Measurements from ENCODE around the gene EVI5. TPM values are rescaled to one million over a fixed set of nuclear protein-coding genes. Genes with fewer than 3 reads are reported as not detected.

EVI5 gene
- total and polyA plus RNA-seq, 2 experiments from 2014 or later, result 24.9 to 29.0 TPM

DNA sequence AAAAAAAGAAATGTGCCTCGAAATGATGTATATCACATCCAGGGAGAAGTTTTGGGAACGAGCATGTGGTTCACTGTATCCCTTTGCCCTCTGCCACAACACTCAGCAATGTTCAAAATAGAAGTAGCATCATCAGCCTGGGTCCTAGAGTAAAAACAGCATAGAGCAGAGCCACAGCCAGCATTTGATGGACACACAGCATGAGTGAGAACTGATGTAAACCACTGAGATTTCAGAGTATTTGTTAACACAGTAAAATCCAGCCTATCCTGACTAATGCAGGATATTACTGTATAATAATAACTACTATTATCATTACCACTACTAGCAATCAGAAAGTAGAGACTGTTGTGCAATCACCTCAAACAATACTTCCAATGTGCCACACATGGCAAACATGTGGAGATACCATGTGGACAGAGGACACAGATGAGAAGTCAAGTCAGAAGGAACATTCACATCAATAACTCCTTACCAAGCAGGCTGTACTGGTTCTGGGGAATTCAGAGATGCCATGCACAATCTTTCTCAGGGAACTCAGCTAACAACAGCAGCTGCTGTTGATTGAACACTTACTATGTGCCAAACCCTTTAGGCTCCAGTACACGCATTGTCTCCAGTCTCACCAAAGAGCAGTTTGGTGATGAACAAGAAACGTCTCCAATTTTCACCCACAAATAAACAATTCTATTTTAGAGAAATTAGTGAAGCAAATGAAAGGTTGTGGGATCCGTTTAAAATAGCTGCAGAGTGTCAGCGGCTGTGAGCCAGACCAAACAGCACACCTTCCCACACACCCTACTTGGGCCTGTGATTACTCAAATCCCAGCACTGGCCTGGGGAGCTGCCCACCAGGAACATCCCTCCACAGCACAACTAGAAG lies 281.6 kb downstream of the EVI5 start:
- Histone ChIP-seq H3K36me3 (replicated peaks; ENCODE audit: insufficient read depth, low read depth) (no peaks in the 10 kb centered on the region), H3K79me2 (no peaks in the 10 kb centered on the region), H3K4me2 (no peak overlapping the region), H3K9me2 (replicated peaks; ENCODE audit: insufficient read depth) (no peaks in the 10 kb centered on the region), H3K27ac (no peak overlapping the region), H3K9me3 (ENCODE audit: low read depth) (no peaks in the 10 kb centered on the region), H3K4me3 (no peak overlapping the region), H2AFZ (no peak overlapping the region), H4K20me1 (ENCODE audit: insufficient read depth, poor library complexity, severe bottlenecking) (no peaks in the 10 kb centered on the region), H3K27me3 (no peaks in the 10 kb centered on the region), H3K4me1 (ENCODE audit: insufficient read depth) (no peaks in the 10 kb centered on the region)
- no peak for DNase-seq (ENCODE audit: low spot score)
- WGBS (ENCODE audit: low lambda C conversion rate, missing lambda C conversion rate), result 85% methylated on average over 6 of the region's 6 CpGs
- TF ChIP-seq, protein P1, sequence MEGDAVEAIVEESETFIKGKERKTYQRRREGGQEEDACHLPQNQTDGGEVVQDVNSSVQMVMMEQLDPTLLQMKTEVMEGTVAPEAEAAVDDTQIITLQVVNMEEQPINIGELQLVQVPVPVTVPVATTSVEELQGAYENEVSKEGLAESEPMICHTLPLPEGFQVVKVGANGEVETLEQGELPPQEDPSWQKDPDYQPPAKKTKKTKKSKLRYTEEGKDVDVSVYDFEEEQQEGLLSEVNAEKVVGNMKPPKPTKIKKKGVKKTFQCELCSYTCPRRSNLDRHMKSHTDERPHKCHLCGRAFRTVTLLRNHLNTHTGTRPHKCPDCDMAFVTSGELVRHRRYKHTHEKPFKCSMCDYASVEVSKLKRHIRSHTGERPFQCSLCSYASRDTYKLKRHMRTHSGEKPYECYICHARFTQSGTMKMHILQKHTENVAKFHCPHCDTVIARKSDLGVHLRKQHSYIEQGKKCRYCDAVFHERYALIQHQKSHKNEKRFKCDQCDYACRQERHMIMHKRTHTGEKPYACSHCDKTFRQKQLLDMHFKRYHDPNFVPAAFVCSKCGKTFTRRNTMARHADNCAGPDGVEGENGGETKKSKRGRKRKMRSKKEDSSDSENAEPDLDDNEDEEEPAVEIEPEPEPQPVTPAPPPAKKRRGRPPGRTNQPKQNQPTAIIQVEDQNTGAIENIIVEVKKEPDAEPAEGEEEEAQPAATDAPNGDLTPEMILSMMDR (IDR thresholded peaks at IDR 0.05; ENCODE audit: poor library complexity), result no peak

DNA sequence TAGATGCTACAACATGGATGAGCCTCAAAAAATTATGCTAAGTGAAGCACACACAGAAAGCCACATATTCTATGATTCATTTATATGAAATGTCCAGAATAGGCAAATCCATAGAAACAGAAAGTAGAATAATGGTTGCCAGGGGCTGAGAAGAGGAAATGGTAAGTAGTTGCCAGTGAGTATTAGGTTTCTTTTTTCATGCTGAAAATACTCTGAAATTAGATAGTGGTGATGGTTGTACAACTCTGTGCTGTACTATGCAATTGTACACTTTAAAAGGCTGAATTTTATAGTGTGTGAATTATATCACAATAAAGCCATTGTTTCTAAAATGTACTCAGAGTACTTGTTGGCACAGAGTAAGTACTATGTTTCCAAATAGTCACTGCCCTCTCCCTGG lies 282.7 kb downstream of the EVI5 start:
- no peak overlapping the region for H3K4me2 ChIP-seq
- TF ChIP-seq, protein P1 (IDR thresholded peaks at IDR 0.05; ENCODE audit: poor library complexity), result no peak
- TF ChIP-seq EZH2phosphoT487 (IDR thresholded peaks at IDR 0.05; ENCODE audit: low read depth, severe bottlenecking, unreplicated experiment), result no peak
- no peaks in the 10 kb centered on the region for H3K9me3 ChIP-seq (ENCODE audit: low read depth)
- H2AFZ ChIP-seq, result no peak overlapping the region
- no peak overlapping the region for H3K4me3 ChIP-seq
- no peaks in the 10 kb centered on the region for H3K4me1 ChIP-seq (ENCODE audit: insufficient read depth)
- no peaks in the 10 kb centered on the region for H3K79me2 ChIP-seq
- no peaks in the 10 kb centered on the region for H3K36me3 ChIP-seq (replicated peaks; ENCODE audit: insufficient read depth, low read depth)
- H3K27ac ChIP-seq, result no peak overlapping the region
- H4K20me1 ChIP-seq (ENCODE audit: insufficient read depth, poor library complexity, severe bottlenecking), result no peaks in the 10 kb centered on the region
- no peak for DNase-seq (ENCODE audit: low spot score)
- no peaks in the 10 kb centered on the region for H3K27me3 ChIP-seq
- no peaks in the 10 kb centered on the region for H3K9me2 ChIP-seq (replicated peaks; ENCODE audit: insufficient read depth)

DNA sequence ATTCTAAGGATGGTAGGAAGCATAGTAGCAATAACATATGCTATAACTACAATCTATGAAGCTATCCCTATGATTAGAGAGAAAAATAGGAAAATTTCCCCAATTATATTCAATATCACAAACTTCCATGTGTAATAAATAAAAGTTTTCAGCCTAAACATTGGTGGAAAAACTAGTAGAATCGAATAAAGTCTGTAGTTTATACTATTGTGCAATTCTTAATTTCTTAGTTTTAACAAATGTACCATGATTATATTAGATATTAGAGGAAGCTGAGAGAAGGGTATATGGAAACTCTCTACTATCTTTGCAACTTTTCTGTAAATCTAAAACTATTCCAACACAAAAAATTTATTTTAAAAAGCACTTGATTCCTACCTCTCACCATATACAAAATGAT lies 284.4 kb downstream of the EVI5 start:
- TF ChIP-seq EZH2phosphoT487 (IDR thresholded peaks at IDR 0.05; ENCODE audit: low read depth, severe bottlenecking, unreplicated experiment) (no peak), EZH2 (IDR thresholded peaks at IDR 0.05; ENCODE audit: borderline replicate concordance) (no peak)
- TF ChIP-seq, protein P1 (IDR thresholded peaks at IDR 0.05; ENCODE audit: poor library complexity), result no peak
- H3K36me3 ChIP-seq (replicated peaks; ENCODE audit: insufficient read depth, low read depth), result no peaks in the 10 kb centered on the region
- no peak overlapping the region for H3K4me2 ChIP-seq
- no peaks in the 10 kb centered on the region for H3K9me2 ChIP-seq (replicated peaks; ENCODE audit: insufficient read depth)
- no peaks in the 10 kb centered on the region for H3K9me3 ChIP-seq (ENCODE audit: low read depth)
- H3K27me3 ChIP-seq, result no peaks in the 10 kb centered on the region
- no peak overlapping the region for H2AFZ ChIP-seq
- 69% methylated on average over 1 of the region's 1 CpG for WGBS (ENCODE audit: low lambda C conversion rate, missing lambda C conversion rate)
- H3K4me3 ChIP-seq, result no peak overlapping the region
- H3K79me2 ChIP-seq, result no peaks in the 10 kb centered on the region
- H3K27ac ChIP-seq, result no peak overlapping the region
- no peaks in the 10 kb centered on the region for H3K4me1 ChIP-seq (ENCODE audit: insufficient read depth)
- H4K20me1 ChIP-seq (ENCODE audit: insufficient read depth, poor library complexity, severe bottlenecking), result no peaks in the 10 kb centered on the region
- DNase-seq (ENCODE audit: low spot score), result no peak

All from hepatocyte (in vitro differentiated cells).